HEK293 (cell line): ENCODE results near the gene KCNAB1.
"Not testable (repeated sequence)": the region's sequence is repeated elsewhere in the genome, so short reads cannot be mapped to it uniquely, and the experiment has no call there.

Experiments
- CTCF ChIA-PET: fragments of 350-600 bp; formaldehyde crosslinking; extraction: SDS; loops from one replicate; lab custom pipeline; 2021; ENCODE audit warnings: antibody characterized with exemption; lab: Yijun Ruan, JAX
- POLR2A ChIA-PET: fragments of 300-600 bp; formaldehyde crosslinking; extraction: SDS; loops from one replicate; lab custom pipeline; 2020; ENCODE audit warnings: antibody characterized with exemption, inconsistent platforms; lab: Yijun Ruan, JAX
- H3K27ac ChIP-seq: fragments of 200-500 bp; sonication (Bioruptor generic); 2 replicates; pipeline ENCODE4 v1.5.1; 2014; ENCODE audit warnings: low read depth, low read length, control low read depth, inconsistent platforms; ENCODE audit errors: extremely low read depth
- H3K36me3 ChIP-seq, 2 experiments: fragments of 200-500 bp in 1 of 2; sonication (Bioruptor generic) in 1 of 2; 1 replicate in 1 of 2; 2 replicates in 1 of 2; pipeline ENCODE4 v1.5.1; 2014 to 2017; ENCODE audit warnings: inconsistent platforms in 2 of 2, low read length in 2 of 2; ENCODE audit not compliant: control insufficient read depth in 2 of 2, insufficient read depth in 1 of 2
- H3K4me1 ChIP-seq: fragments of 200-500 bp; sonication (Bioruptor generic); 2 replicates; pipeline ENCODE4 v1.5.1; 2014; ENCODE audit warnings: mild to moderate bottlenecking, low read length, inconsistent platforms; ENCODE audit not compliant: control insufficient read depth, insufficient read depth
- H3K4me3 ChIP-seq: 2 replicates; pipeline ENCODE4 v1.5.1; 2011; ENCODE audit warnings: low read depth, mild to moderate bottlenecking, control low read depth, low read length, moderate library complexity
- H3K9me3 ChIP-seq: fragments of 200-500 bp; sonication (Bioruptor generic); 2 replicates; pipeline ENCODE4 v1.5.1; 2014; ENCODE audit warnings: low read depth, low read length, inconsistent platforms; ENCODE audit not compliant: control insufficient read depth, insufficient read depth
- PBX3 ChIP-seq: sonication (generic); formaldehyde crosslinking; IDR thresholded peaks from 2 replicates; pipeline ENCODE4 v1.8.1; 2022; ENCODE audit warnings: mild to moderate bottlenecking, moderate library complexity, missing genetic modification reagents
- PRDM4 ChIP-seq: fragments of 450-650 bp; formaldehyde crosslinking; IDR thresholded peaks from 2 replicates; pipeline ENCODE4 v1.5.1; 2017; ENCODE audit warnings: missing biosample characterization, missing genetic modification characterization
- SCRT2 ChIP-seq: fragments of 450-650 bp; formaldehyde crosslinking; IDR thresholded peaks from 2 replicates; pipeline ENCODE4 v1.5.1; 2016; ENCODE audit warnings: missing biosample characterization, missing genetic modification characterization
- ZBTB49 ChIP-seq: fragments of 450-650 bp; formaldehyde crosslinking; IDR thresholded peaks from 2 replicates; pipeline ENCODE4 v1.5.1; 2016; ENCODE audit warnings: missing biosample characterization, missing genetic modification characterization, low read depth
- ZNF138 ChIP-seq: fragments of 450-650 bp; formaldehyde crosslinking; IDR thresholded peaks from 2 replicates; pipeline ENCODE4 v1.5.1; 2016; ENCODE audit warnings: missing biosample characterization, missing genetic modification characterization, borderline replicate concordance
- ZNF174 ChIP-seq: fragments of 450-650 bp; formaldehyde crosslinking; IDR thresholded peaks from 2 replicates; pipeline ENCODE4 v1.5.0; 2017; ENCODE audit warnings: missing biosample characterization, mild to moderate bottlenecking, missing genetic modification characterization
- ZNF18 ChIP-seq: fragments of 450-650 bp; formaldehyde crosslinking; IDR thresholded peaks from 2 replicates; pipeline ENCODE4 v1.5.1; 2016; ENCODE audit warnings: missing biosample characterization, missing genetic modification characterization
- ZNF214 ChIP-seq: fragments of 450-650 bp; formaldehyde crosslinking; IDR thresholded peaks from 2 replicates; pipeline ENCODE4 v1.5.1; 2017; ENCODE audit warnings: missing biosample characterization, mild to moderate bottlenecking, missing genetic modification characterization, borderline replicate concordance
- ZNF398 ChIP-seq: fragments of 450-650 bp; formaldehyde crosslinking; IDR thresholded peaks from 2 replicates; pipeline ENCODE4 v1.5.1; 2017; ENCODE audit warnings: missing biosample characterization, missing genetic modification characterization
- ZNF449 ChIP-seq: fragments of 450-650 bp; formaldehyde crosslinking; IDR thresholded peaks from 2 replicates; pipeline ENCODE4 v1.5.1; 2017; ENCODE audit warnings: missing biosample characterization, mild to moderate bottlenecking, missing genetic modification characterization, moderate library complexity
- ZNF585B ChIP-seq: fragments of 450-650 bp; formaldehyde crosslinking; IDR thresholded peaks from 2 replicates; pipeline ENCODE4 v1.5.1; 2016; ENCODE audit warnings: missing biosample characterization, missing genetic modification characterization
- ZNF610 ChIP-seq: fragments of 450-650 bp; formaldehyde crosslinking; IDR thresholded peaks from 2 replicates; pipeline ENCODE4 v1.5.1; 2016; ENCODE audit warnings: missing biosample characterization, missing genetic modification characterization, borderline replicate concordance
- ZNF621 ChIP-seq: fragments of 450-650 bp; formaldehyde crosslinking; IDR thresholded peaks from 2 replicates; pipeline ENCODE4 v1.5.1; 2017; ENCODE audit warnings: missing biosample characterization, missing genetic modification characterization
- ZNF843 ChIP-seq: fragments of 450-650 bp; formaldehyde crosslinking; IDR thresholded peaks from 2 replicates; pipeline ENCODE4 v1.5.1; 2016; ENCODE audit warnings: missing biosample characterization, missing genetic modification characterization
- ZSCAN30 ChIP-seq: fragments of 450-650 bp; IDR thresholded peaks from 2 replicates; pipeline ENCODE4 v1.5.1; 2018; ENCODE audit warnings: missing biosample characterization, mild to moderate bottlenecking, missing genetic modification characterization, moderate library complexity
- ZSCAN4 ChIP-seq: fragments of 450-650 bp; formaldehyde crosslinking; IDR thresholded peaks from 2 replicates; pipeline ENCODE4 v1.5.1; 2017; ENCODE audit warnings: missing biosample characterization, missing genetic modification characterization

Gene KCNAB1

GRCh38 chr3:156561533-156561932, 441.2 kb downstream of the KCNAB1 start:
- Histone ChIP-seq H3K27ac (no peak overlapping the region), H3K4me3 (no peak overlapping the region), H3K36me3 (no peaks in the 10 kb centered on the region), H3K4me1 (no peaks in the 10 kb centered on the region), H3K9me3 (no peaks in the 10 kb centered on the region)
- POLR2A ChIA-PET = no interaction called here
- CTCF ChIA-PET = no interaction called here
- TF ChIP-seq ZNF610 (tag by site-specific recombination) = no peak
- no peak for TF ChIP-seq ZNF621 (tag by site-specific recombination)
- no peak for TF ChIP-seq ZNF398 (tag by site-specific recombination)
- TF ChIP-seq ZSCAN4 (tag by site-specific recombination) = no peak
- no peak for TF ChIP-seq ZNF18 (tag by site-specific recombination)
- no peak for TF ChIP-seq ZNF174 (tag by site-specific recombination)
- no peak for TF ChIP-seq ZNF585B
- no peak for TF ChIP-seq ZNF843 (tag by site-specific recombination)
- TF ChIP-seq PRDM4 (tag by site-specific recombination) = no peak

GRCh38 chr3:156562486-156562885, 442.1 kb downstream of the KCNAB1 start:
- CTCF ChIA-PET, POLR2A ChIA-PET, H3K9me3 ChIP-seq, H3K4me3 ChIP-seq, H3K27ac ChIP-seq, H3K4me1 ChIP-seq, H3K36me3 ChIP-seq: not testable (repeated sequence)

- CTCF ChIA-PET = interaction anchor here (0.6 to 1.1 kb wide), 3 partner anchors 9 to 253 kb away, joined by 3 to 4 read pairs (median 3); partner anchors contain the start of gene SSR3
- POLR2A ChIA-PET = no interaction called here
- Histone ChIP-seq H3K4me3 (no peak overlapping the region), H3K9me3 (no peaks in the 10 kb centered on the region), H3K4me1 (no peaks in the 10 kb centered on the region), H3K27ac (no peak overlapping the region), H3K36me3 (no peaks in the 10 kb centered on the region)
- no peak for TF ChIP-seq ZNF138 (tag by site-specific recombination)
- no peak for TF ChIP-seq ZNF214 (tag by site-specific recombination)
- no peak for TF ChIP-seq SCRT2
- TF ChIP-seq PBX3 (CRISPR knock-in tag) = no peak
- no peak for TF ChIP-seq ZNF449
- no peak for TF ChIP-seq ZBTB49 (tag by site-specific recombination)
- no peak for TF ChIP-seq ZSCAN30 (tag by site-specific recombination)
Observed at GRCh38 chr3:156563900-156564682, 443.7 kb downstream of the KCNAB1 start.
